DOHH2 (cell line): ENCODE data around the gene HTR2B.

ENCODE experiments used
- H3F3A ChIP-seq: fragments of 200-600 bp; sonication (generic), shearing (Covaris generic); 2 replicates; pipeline ENCODE4 v1.6.0; 2016; ENCODE audit warnings: antibody characterized with exemption, mild to moderate bottlenecking; ENCODE audit not compliant: control insufficient read depth, insufficient read depth
- H3K27ac ChIP-seq: fragments of 200-600 bp; sonication (generic); 2 replicates; pipeline ENCODE4 v1.5.1; 2014; ENCODE audit warnings: low read depth, mild to moderate bottlenecking, low read length, moderate library complexity
- H3K27me3 ChIP-seq: fragments of 200-600 bp; sonication (generic); 2 replicates; pipeline ENCODE4 v1.6.1; 2014; ENCODE audit warnings: mild to moderate bottlenecking, low read length, mixed read lengths; ENCODE audit not compliant: control insufficient read depth
- H3K36me3 ChIP-seq: fragments of 200-600 bp; sonication (generic); 2 replicates; pipeline ENCODE4 v1.6.1; 2014; ENCODE audit warnings: mild to moderate bottlenecking, low read length, moderate library complexity, mixed read lengths; ENCODE audit not compliant: control insufficient read depth
- H3K4me1 ChIP-seq: fragments of 200-600 bp; sonication (generic); 2 replicates; pipeline ENCODE4 v1.6.1; 2014; ENCODE audit warnings: mild to moderate bottlenecking, low read length, mixed read lengths; ENCODE audit not compliant: control insufficient read depth
- H3K4me2 ChIP-seq: fragments of 200-600 bp; sonication (generic); 2 replicates; pipeline ENCODE4 v1.6.0; 2014; ENCODE audit warnings: mild to moderate bottlenecking, low read length, moderate library complexity
- H3K4me3 ChIP-seq: fragments of 200-600 bp; sonication (generic); 2 replicates; pipeline ENCODE4 v1.5.1; 2014; ENCODE audit warnings: mild to moderate bottlenecking, low read length, mixed read lengths
- H3K79me2 ChIP-seq: fragments of 200-600 bp; sonication (generic); 2 replicates; pipeline ENCODE4 v1.6.1; 2014; ENCODE audit warnings: mild to moderate bottlenecking, low read length, mixed read lengths; ENCODE audit not compliant: control insufficient read depth
- H3K9me2 ChIP-seq: fragments of 200-600 bp; sonication (generic); replicated peaks from 2 replicates; pipeline ENCODE4 v1.6.1; 2014; ENCODE audit warnings: mild to moderate bottlenecking, low read length, mixed read lengths; ENCODE audit not compliant: control insufficient read depth
- H3K9me3 ChIP-seq: fragments of 200-600 bp; sonication (generic); 2 replicates; pipeline ENCODE4 v1.6.1; 2014; ENCODE audit warnings: antibody characterized with exemption, low read length, mixed read lengths; ENCODE audit not compliant: control insufficient read depth, insufficient read depth
- H4K20me1 ChIP-seq: fragments of 200-600 bp; sonication (generic); 2 replicates; pipeline ENCODE4 v1.6.0; 2014; ENCODE audit warnings: low read depth, mild to moderate bottlenecking, antibody characterized with exemption, low read length, moderate library complexity; ENCODE audit not compliant: control insufficient read depth, insufficient read depth
- EZH2phosphoT487 ChIP-seq: fragments of 200-600 bp; sonication (generic); IDR thresholded peaks from 2 replicates; pipeline ENCODE4 v1.6.1; 2017; ENCODE audit warnings: borderline replicate concordance, mild to moderate bottlenecking, antibody characterized with exemption, low read length, moderate library complexity, mixed read lengths
- TF ChIP-seq, protein P1 (sequence below): fragments of 200-600 bp; sonication (generic); IDR thresholded peaks from one replicate; pipeline ENCODE4 v1.5.1; 2014; ENCODE audit warnings: antibody characterized with exemption, mild to moderate bottlenecking, low read depth, low read length; ENCODE audit not compliant: poor library complexity, severe bottlenecking

The HTR2B gene

DNA sequence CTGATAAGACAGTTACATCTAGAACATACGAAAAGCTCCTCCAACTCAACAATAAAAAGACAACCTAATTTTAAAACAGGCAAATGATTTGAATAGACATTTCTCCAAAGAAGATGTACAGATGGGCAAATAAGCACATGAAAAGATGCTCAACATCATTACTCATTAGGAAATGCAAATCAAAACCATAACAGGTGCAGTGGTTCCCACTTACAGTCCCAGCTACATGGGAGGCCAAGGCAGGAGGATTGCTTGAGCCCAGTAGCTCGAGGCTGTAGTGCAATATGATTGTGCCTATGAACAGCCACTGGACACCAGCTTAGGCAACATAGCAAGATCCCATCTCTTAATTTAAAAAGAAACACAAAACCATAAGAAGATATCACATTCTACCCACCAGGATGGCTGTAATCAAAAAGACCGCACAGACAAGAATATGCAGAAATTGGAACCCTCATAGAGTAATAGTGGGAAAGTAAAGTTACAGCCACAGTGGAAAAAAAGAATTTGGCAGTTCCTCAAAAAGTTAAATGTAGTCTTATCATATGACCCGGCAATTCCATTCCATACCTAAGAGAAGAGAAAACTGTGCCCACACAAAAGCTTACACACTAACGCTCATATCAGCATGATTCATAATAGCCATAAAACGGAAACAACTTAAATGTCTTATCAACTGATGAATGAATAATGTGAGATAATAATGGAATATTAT, 43.1 kb upstream of the HTR2B start:
- Histone ChIP-seq H3K27me3 (no peaks in the 10 kb centered on the region), H3K79me2 (no peaks in the 10 kb centered on the region), H4K20me1 (no peaks in the 10 kb centered on the region), H3K36me3 (peaks cover 91% of the 10 kb centered on the region), H3K27ac (no peak overlapping the region), H3K9me2 (no peaks in the 10 kb centered on the region), H3K4me2 (no peak overlapping the region), H3K4me1 (peaks cover 28% of the 10 kb centered on the region), H3K9me3 (no peaks in the 10 kb centered on the region), H3K4me3 (no peak overlapping the region), H3F3A (no peaks in the 10 kb centered on the region; the same call in 1 of the 2 replicates)
- TF ChIP-seq, protein P1, sequence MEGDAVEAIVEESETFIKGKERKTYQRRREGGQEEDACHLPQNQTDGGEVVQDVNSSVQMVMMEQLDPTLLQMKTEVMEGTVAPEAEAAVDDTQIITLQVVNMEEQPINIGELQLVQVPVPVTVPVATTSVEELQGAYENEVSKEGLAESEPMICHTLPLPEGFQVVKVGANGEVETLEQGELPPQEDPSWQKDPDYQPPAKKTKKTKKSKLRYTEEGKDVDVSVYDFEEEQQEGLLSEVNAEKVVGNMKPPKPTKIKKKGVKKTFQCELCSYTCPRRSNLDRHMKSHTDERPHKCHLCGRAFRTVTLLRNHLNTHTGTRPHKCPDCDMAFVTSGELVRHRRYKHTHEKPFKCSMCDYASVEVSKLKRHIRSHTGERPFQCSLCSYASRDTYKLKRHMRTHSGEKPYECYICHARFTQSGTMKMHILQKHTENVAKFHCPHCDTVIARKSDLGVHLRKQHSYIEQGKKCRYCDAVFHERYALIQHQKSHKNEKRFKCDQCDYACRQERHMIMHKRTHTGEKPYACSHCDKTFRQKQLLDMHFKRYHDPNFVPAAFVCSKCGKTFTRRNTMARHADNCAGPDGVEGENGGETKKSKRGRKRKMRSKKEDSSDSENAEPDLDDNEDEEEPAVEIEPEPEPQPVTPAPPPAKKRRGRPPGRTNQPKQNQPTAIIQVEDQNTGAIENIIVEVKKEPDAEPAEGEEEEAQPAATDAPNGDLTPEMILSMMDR = no peak
- TF ChIP-seq EZH2phosphoT487 = no peak

DNA sequence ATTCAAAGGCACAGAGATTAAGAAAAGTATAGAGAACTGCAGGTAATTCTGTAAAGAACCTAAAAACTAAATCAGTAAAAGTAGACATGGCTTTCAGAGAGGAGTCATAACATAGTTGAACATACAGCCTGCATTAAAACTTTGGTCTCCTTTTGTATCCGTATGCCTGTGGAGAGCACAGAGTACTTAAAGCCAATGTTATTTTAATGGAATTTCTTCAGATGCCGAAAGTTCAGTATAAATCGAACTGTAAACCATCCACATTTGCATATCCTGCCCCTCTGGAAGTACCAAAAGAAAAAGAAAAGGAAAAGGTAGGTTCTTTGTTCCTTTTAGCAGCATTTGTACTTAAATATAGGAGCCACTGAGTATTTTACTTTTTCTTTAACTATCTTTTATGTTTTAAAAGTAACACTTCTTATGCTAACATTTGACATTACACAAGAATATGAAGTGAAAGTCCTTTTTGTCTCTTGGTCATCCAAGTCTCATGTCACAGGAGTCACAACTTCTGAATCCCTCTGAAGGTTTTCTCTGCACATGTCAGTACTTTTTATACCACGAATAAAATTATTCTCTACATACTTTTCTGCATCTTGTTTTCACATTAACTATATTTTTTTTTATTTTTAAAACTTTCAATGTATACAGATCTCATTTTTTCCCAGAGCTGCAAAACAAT, 38.7 kb upstream of the HTR2B start:
- Histone ChIP-seq H3K4me1 (peaks cover 22% of the 10 kb centered on the region), H3F3A (no peaks in the 10 kb centered on the region; the same call in 1 of the 2 replicates), H3K36me3 (peaks cover 74% of the 10 kb centered on the region), H3K4me3 (no peak overlapping the region), H3K79me2 (no peaks in the 10 kb centered on the region), H3K4me2 (no peak overlapping the region), H4K20me1 (no peaks in the 10 kb centered on the region), H3K9me2 (no peaks in the 10 kb centered on the region), H3K27ac (no peak overlapping the region), H3K27me3 (no peaks in the 10 kb centered on the region), H3K9me3 (no peaks in the 10 kb centered on the region)
- TF ChIP-seq, protein P1 = no peak
- TF ChIP-seq EZH2phosphoT487 = no peak

DNA sequence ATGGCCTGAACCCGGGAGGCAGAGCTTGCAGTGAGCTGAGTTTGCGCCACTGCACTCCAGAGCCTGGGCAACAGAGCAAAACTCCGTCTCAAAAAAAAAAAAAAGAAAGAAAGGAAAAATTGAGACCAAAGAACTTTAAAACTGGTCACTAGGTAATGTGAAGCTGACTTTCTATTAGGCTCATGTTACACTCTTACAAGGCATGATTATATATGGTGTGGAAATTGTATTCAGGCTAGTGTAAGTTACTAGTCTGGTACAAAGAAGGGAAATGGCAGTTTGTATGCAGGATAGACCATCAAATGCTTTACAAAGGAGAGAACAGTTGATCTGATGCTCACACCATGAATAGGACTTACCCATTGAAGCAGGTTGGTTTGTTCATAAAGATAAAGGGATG, 38.2 kb upstream of the HTR2B start:
- H3K79me2 ChIP-seq = no peaks in the 10 kb centered on the region
- H3K9me2 ChIP-seq = no peaks in the 10 kb centered on the region
- H3K4me3 ChIP-seq = no peak overlapping the region
- H3K36me3 ChIP-seq = peaks cover 69% of the 10 kb centered on the region
- no peaks in the 10 kb centered on the region for H3F3A ChIP-seq
- H3K27ac ChIP-seq = no peak overlapping the region
- no peaks in the 10 kb centered on the region for H4K20me1 ChIP-seq
- no peak overlapping the region for H3K4me2 ChIP-seq
- TF ChIP-seq EZH2phosphoT487 = no peak
- TF ChIP-seq, protein P1 = no peak
- H3K9me3 ChIP-seq = no peaks in the 10 kb centered on the region
- H3K4me1 ChIP-seq = peaks cover 16% of the 10 kb centered on the region
- H3K27me3 ChIP-seq = no peaks in the 10 kb centered on the region
